ENCODE data around the gene PFKFB4.
"Not testable (repeated sequence)": the region's sequence is repeated elsewhere in the genome, so short reads cannot be mapped to it uniquely, and the experiment has no call there.

The PFKFB4 gene

DNA sequence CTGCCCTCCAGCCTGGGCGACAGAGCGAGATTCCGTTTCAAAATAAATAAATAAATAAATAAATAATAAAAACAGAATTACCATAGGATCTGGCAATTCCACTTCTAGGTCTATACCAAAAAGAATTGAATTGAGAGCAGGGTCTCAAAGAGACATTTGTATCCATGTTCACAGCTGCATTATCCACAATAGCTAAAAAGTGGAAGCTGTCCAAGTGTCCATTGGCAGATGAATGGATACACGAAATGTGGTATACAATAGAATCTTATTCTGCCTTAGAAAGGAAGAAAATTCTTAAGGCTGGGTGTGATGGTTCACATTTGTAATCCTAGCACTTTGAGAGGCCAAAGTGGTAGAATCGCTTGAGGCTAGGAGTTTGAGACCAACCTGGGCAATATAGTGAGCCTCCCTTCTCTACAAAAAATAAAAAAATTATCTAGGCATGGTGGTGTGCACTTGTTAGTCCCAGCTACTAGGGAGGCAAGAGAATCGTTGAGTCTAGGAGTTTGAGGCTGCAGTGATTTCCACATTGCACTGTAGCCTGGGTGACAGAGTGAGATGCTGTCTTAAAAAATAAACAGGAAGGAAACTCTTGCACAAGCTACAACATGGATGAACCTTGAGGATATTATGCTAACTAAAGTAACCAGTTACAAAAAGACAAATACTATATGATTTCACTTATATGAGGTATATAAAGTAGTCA is 24.2 kb downstream of the PFKFB4 start:
- no peak for DNase-seq (ENCODE audit: low read depth, low spot score)

DNA sequence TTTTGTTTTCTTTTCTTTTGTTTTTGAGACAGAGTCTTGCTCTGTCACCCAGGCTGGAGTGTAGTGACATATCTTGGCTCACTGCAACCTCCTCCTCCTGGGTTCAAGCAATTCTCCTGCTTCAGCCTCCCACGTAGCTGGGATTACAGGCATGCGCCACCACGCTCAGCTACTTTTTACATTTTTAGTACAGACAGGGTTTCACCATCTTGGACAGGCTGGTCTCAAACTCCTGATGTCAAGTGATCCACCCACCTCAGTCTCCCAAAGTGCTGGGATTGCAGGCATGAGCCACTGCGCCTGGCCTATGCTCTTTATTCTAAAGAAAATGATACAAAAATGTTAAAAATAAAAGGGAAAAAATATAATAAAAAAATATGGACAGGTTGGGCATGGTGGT is 25.9 kb downstream of the PFKFB4 start:
- not testable (repeated sequence) for DNase-seq (ENCODE audit: low read depth, low spot score)

DNA sequence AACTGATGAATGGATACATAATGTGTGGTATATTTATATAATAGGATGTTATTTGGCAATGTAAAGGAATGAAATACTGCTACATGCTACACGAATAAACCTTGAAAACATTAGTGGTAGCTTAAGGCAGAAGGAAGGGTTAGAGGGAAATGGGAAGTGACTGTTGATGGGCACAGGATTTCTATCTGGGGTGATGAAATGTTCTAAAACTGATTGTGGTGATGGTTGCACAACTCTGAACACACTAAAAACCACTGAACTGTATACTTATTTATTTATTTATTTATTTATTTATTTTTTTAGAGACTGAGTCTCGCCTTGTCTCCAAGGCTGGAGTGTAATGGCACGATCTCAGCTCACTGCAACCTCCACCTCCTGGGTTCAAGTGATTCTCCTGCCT is 27.8 kb downstream of the PFKFB4 start:
- DNase-seq (ENCODE audit: low read depth, low spot score): no peak

DNA sequence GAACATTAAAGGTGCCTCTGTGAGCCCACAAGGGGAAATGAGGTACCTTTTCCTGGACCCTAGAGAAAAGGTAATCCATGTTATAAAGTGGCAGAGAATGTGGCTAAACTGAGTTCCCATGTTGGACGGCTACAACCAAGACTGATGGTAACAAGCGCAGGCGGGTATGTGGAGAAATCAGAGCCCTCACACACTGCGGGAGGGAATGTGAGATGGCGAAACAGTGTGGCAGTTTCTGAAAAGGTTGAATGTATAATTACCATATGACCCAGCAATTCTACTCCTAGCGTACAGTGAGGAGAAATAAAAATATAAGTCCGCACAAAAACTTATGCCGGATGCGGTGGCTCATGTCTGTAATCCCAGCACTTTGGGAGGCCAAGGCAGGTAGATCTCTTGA is 28.6 kb downstream of the PFKFB4 start:
- DNase-seq (ENCODE audit: low read depth, low spot score): no peak

DNA sequence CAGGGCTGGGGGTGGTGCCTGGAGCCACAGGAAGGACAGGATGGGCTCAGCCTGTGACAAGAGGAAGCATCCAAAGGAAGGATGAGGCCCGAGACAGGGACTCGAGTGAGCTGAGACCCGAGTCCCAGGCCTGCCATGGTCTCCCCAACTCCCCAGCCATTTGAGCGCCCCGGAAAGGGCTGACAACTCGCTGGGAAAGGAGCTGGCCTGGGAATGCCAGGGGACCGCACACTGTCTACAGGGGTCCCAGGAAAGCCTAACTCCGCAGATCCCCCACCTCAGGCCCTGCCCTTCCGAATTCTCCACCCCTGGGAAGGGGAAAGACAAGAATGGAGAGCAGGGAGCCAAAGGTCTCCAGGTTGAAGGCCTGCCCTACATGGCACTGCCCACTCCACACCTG is 31.6 kb downstream of the PFKFB4 start:
- DNase-seq (ENCODE audit: low read depth, low spot score): no peak

DNA sequence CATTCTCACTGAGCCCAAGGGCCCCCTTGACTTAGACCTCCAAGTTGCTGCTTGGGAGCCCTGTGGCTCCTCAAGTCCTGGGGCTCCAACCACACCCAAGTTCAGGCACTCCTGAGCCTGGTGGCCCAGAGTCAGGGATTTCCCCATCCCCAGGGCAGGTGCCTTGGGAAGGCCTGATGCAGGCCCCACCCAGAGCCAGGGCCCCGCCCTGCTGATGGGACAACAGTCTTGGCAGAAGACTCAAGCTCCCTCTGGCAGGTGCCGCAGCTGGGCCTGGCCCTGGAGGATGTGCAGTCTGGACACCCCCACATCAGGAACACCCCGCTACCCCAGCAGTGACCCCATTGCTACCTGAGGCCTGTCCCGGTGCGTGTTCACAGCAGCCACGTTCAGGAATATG is 35.0 kb downstream of the PFKFB4 start:
- no peak for DNase-seq (ENCODE audit: low read depth, low spot score)

DNA sequence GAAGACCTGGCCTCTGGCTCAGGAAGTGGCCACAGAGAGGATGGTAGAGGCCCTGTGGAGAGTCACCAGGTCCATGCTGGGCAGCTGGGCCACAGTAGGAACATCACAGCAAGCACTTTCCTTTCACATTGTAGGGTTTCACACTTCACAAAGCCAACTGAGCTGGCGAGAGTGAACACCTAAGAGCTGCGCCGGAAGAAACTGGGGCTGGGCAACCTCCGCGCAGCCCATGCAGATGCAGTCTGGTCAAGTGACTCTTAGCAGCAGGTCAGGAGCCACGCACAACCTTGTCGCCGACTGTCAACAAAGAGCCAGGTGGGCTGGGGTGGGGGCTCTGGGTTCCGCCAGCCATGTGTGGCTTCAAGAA is 37.3 kb downstream of the PFKFB4 start:
- DNase-seq (ENCODE audit: low read depth, low spot score): no peak

DNA sequence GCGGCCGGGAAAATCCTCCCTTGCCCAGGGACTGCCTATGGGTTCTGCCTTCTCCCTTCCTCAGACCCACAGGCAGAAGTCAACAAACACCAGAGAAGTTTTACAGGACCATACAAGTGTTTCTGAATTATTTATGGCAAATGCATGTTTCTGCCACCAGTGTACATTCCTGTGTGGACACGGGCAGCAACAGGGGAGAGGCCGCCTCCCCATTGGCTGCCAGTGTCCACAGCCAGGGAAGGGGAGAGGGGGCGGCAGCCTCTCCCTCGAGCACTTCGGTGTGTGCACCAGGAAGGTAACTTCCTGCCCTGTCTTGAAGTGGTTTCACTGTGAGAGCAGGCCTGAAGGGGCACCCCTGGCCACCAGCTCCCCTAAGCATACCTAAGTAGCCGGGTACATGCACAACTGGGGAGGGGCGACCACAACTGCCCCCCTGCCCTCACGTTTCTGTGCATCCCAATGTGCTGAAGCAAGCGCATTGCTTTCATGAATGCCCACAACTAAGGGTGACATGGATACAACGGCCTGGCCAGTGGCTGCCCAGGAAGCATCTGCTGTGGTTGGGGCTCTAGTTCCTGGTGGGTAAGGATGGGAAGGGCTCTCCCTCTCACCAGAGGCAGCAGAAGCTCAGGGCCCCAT is 37.8 kb downstream of the PFKFB4 start:
- no peak for DNase-seq (ENCODE audit: low read depth, low spot score)

DNA sequence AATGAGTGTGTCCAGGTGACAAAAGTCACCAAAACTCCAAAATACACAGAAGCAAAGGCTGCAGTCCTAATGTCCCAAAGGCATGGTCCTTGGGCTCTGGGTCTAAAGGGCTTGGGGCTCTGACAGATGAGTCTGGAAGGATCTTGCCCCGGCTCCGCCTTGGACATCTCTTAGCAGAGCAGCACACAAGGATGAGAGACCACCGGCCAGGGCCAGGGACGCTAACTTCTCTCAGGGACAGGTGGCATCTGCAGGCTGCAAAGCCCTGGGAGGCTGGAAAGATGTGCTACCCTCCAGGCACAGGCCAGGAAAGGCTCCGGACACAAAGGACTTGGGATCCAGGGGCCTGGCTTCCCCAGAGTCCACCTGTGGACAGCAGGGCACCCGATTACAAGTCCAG is 38.5 kb downstream of the PFKFB4 start:
- DNase-seq (ENCODE audit: low read depth, low spot score): no peak

DNA sequence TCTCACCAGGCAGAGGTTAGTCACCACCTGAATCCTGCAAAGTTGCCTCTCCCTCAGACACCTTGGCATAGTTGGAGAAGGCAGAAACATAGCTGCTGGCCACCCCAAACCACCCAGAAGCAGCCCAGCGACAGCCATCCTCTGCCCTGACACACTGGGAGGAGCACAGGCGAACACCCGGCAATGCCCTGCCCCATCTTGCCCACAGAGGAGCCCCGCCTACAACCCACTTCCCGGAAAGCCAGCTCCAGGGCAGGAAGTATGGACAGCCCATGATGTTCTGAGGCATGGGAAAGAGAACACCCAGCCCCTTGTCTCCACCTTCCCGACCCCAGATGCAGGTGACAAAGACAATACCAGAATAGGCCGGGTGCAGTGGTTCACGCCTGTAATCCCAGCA is 40.0 kb downstream of the PFKFB4 start:
- no peak for DNase-seq (ENCODE audit: low read depth, low spot score)

DNA sequence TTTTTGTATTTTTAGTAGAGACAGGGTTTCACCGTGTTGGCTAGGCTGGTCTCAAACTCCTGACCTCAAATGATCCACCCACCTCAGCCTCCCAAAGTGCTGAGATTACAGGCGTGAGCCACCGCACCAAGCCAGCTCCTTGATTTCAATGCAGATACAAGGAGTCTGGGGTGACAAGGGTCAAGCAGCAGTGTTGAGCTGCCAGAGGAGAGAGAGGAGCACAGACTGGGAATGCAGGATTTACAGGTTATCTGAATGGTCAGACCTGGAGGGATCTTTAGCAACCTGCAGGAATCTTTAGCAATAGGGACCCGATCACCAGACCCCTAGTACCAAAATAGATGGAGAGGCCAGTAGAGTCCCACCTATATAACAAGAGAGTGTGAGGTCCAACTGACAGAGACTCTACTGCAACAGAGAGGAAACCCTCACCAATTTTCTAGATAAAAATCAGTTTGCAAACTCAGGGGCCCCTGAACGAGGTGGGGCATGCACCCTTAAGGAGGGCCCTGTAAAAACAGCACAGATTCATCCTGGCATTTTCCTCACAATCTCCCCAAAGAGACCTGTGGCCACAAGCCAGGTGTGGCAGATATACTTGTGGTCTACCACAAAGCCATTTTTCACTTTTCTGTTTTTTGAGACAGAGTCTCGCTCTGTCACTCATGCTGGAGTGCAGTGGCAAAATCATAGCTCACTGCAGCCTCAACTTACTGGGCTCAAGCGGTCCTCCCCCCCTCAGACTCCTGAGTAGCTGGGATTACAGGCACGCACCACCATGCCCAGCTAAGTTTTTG is 42.0 kb downstream of the PFKFB4 start:
- no peak for DNase-seq (ENCODE audit: low read depth, low spot score)

DNA sequence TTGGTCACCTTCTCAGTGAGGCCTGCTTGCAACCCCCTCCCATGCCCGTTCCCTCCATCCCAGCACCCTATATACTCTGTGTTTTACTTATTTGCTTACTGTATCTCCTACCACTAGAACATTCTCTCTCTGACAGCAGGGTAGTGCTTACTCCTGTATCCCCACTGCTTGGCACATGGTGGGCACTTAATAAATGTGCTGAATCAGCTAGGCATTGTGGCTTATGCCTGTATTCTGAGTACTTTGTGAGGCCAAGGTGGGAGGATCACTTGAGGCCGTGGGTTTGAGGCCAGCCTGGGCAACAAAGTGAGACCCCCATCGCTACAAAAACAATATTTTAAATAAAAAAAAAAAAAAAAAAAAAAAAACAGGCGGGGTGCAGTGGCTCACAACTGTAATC is 45.1 kb downstream of the PFKFB4 start:
- DNase-seq (ENCODE audit: low read depth, low spot score): no peak

DNA sequence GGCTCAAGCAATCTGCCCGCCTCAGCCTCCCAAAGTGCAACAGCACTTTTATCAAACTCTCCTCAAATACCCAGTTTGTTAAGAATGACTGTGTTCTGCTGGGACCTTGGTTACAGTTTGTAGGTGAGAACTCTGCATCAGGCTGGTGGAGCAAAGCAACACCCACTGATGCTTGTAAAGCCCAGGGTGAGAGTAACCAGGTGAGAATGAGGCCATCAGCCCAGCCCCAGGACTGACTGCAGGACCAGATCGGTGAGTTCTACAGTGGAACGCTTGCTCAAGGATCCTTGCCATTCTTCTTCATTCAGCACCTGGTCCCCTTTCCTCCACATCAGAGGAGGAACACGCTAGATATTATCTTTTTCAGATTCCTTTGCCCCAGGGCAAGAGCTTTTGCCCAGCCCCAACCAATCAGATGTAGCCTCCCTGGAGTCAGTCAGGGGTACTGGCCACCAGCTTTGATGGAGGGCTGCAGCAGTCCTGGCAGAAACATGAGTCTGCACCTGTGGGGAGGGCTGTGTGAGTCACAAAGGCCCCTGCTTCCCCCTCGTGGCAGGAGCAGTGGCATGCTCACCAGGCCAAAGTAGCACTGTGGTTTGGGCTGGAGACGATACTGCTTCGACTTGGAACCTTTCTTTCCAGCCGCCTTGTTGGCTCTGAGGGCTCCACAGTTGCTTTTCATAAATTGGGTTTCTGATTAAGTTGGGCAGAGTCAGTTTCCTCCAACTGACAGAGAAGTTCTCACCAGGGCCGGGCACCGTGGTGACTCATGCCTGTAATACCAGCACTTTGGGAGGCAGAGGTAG is 49.1 kb downstream of the PFKFB4 start:
- DNase-seq (ENCODE audit: low read depth, low spot score): no peak

DNA sequence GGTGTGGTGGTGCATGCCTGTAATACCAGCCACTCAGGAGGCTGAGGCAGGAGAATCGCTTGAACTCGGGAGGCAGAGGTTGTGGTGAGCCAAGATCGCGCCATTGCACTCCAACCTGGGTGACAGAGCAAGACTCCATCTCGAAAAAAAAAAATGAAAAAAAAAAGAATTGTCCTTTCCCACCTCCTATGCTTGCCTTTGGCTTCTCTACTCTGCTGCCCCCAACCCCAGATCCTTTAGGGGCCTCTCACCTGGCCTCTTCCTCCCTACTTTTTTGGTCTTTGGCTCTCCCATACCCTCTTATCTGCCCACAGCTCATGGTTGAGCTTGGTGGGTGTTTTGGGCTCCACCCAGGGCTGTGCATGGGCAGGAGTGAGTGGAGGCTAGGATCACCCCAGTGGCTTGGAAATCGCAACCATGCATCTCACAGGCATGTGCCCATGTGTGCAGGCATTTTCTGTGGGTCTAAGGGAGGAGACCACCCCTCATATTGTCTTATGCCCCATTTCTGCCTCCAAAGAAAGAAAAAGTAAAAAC is 50.6 kb downstream of the PFKFB4 start:
- DNase-seq (ENCODE audit: low read depth, low spot score): no peak

DNA sequence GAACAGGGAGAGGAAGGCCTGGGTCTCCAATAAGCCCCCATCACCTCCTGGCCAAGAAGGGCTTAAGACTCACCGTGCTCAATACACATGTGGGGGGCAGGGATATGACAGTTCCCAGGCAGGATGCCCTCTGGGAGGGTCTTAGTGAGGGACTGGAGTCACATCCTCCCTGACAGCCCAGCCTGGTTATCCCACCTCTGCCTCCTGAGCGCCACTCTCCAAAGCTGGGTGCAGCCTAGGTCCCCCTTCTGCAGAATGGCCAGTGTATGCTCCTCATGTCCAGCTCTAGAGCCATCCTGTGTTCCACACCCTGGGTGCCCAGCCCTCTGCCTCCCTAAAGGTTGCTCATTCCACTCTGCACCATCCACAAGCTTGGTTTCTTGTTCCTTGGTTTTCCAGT is 51.5 kb downstream of the PFKFB4 start:
- no peak for DNase-seq (ENCODE audit: low read depth, low spot score)

DNA sequence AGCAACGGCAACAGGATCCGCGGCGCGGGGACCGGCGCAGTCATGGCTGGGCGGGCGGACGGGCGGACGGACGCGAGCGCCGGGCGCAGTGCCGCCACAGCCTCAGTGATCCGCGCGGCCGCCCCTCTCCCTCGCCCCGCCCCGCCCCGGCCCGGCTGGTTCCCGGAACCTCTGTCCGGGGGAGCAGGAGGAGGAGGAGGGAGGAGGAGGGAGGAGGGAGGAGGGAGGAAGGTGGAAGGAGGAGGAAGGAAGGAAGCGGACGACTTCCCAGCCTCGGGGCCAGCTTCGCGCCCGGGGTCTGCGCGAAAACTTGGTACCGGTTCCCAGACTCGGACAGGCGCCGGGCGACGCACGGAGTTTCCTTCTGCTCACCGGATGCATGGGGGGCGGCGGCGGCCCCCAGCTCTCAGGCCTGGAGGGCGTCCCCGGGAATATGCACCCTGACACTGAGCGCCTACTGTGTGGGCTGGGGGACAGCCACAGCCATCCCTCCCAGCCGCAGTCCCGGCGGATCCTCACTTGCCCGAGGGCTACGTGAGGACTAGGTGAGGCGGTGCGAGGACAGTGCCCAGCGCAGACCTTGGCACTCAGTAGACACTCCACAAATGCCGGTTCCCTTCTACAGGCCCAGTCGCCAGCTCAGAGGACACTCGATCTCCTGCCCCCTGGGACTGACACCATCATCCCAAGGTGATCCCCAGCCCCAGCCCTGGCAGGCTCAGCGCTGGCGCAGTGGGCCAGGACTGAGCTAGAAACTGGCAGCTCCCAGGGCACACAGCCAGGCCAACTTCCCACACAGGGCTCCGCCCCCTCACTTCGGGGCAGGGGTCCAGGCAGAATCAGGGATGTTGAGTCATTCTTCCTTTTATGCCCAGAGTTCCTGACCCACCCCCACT is 52.3 kb downstream of the PFKFB4 start, which contains the start of gene SHISA5:
Gene SHISA5 (minus strand): TSS at position 124 of the 896 bp plus-strand sequence. CDS start 80 bp downstream, at position 44.
- DNase-seq (ENCODE audit: low read depth, low spot score): no peak

DNA sequence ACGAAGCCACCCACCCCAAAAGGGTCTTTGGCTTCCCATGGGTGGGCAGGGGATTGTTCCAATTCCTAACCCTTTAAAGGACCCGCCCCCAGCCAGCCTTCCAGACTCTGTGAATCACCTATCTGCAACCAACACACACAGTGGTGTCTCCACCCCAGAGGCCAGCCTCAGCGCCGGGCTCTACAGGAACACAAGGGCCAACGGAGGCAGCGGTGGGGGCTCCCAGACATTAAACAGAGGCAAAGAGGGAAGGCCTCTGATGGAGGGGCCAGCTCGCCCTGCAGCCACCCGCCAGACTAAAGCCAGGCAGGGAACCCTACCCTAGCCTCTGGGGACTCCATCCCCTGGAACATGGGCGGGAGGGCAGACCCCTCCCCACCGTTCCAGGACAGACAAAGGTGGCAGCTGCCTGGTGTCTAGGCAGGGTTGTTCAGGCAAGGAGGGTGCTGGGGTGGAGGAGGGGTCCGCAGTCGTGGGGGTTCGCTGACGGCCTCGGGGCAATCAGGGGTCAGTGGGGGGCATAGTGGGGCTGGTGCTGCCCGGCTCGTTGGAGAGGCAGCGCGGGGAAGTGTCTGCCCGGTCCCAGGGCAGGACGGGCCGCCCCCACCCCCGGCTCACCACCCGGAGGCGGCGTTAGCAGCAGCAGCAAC is 53.1 kb downstream of the PFKFB4 start:
- no peak for DNase-seq (ENCODE audit: low read depth, low spot score)

DNA sequence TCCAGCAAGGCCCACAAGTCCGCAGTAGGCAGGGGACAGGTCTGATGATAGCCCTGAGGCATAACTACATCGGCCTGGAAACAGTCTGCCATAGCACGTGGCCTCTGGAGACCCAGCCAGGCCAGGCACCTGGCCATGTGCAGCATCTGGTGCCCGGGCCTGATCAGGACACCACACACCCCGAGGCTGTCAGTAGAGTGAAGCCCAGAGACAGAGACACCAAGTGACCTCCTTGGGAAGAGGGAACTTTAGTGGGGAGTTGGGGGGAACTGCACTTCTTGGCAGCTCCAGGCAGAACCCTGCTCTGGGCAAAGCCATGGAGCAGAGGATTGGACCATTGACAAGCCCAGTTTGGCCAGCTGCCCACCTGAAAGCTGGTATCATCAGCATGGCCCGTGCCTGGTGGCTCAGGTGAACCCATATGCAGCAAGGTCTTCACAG is 53.9 kb downstream of the PFKFB4 start:
- no peak for DNase-seq (ENCODE audit: low read depth, low spot score)

DNA sequence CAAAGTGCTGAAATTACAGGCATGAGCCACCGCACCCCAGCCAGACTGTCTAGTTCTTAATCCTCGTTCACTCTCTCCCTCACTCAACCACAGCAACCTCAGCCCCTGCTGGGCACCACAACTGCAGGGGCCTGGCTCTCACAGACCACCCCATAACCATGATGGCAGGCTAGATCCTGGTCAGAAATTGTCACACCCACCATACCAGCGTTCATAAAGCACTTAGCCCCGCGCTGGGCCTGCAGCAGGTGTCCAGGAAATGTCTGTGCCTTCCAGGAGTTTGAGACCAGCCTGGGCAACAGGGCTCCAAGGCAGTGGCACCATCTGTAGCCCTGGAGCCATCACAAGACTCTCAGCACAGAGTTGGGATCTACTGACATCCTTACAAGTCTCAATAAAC is 54.5 kb downstream of the PFKFB4 start:
- DNase-seq (ENCODE audit: low read depth, low spot score): no peak

DNA sequence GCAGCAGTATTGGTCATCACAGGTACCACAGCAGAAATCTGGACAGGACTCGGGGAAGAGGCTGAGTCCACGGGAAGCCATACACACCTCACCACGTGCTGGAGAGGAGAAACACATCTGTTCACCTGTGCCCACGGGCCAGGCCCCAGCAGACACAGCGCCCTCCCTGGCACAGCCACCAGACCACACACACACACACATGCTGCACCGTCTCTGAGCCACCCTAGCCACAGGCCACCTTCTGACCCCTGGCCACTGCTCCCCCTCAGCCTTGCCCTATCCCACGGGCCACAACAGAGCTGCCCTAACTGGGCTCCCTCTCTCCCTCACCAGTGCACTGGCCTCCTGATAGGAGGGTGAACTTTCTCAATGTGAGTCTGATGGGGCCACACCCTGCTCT is 55.4 kb downstream of the PFKFB4 start:
- no peak for DNase-seq (ENCODE audit: low read depth, low spot score)

All from smooth muscle cell of the brain vasculature (primary cell).